Stimulated activated CD4-positive, alpha-beta T cell treated with anti-CD3 and anti-CD28 coated beads, Interleukin-4, amount 100 ng/mL, for 24 hours (primary cell): Measurements from ENCODE around the gene CTXND1.

ENCODE experiments used
- DNase-seq: peaks from one replicate; pipeline ENCODE4 v3.0.0-alpha.2; 2020

The CTXND1 gene

DNA sequence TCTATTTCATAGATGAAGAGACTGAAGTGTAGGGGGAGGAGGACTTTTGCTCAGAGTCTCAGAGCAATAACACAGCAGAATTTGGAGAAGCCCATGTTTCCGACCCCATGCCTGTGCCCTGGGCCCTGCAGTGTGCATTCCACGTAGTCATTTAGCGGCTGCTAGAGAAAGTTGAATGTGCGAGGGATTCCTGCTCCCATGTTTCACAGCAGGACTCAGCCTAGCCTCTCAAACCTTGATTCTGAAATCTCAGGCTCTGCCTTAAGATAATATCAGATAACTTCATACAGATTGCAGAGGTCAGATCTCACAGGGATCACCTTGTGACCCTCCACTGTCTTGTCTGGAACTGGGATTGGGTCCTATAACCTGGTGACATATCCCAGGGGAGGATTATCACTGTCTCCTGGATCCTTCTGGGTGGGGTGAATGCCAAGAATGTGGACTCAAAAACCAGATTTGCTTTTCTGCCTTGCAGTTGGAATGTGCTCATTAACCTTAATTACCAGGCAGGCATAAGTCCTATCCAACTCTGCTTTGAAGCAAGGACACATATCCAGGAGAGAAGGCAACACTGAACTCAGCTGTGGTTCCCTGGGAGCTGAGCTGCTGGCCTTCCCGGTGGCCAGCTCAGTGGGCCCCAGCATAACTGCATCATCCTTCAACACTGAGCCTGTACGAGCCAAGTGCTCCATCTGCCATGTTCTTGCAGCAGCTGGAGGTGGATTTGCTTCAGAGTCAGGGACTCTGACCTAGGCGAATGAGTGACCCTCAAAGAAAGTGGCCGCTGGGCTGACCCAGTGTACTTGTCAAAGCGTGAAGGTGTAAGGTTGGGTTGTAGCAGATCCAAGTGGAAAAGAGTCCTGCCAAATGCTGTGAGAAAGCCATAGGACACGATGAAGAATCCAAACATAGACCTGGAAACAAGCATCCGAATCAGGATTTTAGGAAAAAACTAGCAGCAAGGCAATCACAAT lies 43.0 kb downstream of the CTXND1 start:
- DNase-seq: no peak

GRCh38 chr15:80207887-80208286 lies 44.1 kb downstream of the CTXND1 start:
- no peak for DNase-seq

DNA sequence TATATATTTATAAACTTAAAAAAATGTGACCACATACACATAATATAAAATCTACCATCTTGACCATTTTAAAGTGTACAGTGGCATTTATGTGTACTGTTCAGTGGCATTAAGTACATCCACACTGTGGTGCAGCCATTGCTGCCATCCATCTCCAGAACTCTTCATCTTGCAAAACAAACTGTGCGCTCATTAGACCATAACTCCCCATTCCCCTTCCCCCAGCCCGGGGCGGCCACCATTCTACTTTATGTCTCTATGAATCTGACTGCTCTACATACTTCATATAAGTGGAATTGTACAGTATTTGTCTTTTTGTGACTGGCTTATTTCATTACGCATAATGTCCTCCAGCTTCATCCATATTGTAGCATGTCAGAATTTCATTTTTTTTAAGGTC lies 47.8 kb downstream of the CTXND1 start:
- DNase-seq: no peak

DNA sequence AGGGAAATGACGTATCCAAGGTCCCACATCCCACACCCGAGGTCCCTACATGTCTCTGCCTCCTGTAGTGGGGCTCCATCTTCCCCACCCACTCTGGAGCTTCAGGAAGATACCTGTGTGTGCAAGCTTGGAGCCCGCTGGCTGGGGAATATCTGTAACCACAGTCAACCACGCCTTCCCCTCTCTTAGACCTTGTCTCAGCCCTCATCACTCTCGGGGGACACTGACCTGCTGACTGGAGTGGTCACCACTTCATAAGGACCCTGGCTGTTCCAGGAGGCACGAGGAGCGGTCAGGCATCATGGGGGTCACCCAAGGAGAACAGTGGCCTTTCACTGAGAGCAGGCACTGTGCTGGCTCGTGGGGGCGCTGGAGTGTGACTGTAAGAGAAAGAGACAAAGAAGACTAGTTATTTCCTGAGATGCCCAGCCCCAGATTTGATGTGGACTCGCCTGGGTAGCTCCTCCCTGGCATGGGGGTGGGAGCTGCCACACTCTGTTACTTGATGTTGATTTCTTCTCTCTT lies 48.6 kb downstream of the CTXND1 start:
- no peak for DNase-seq

GRCh38 chr15:80202641-80203360 lies 49.2 kb downstream of the CTXND1 start:
- DNase-seq: no peak

- DNase-seq: no peak
These were observed 50.0 kb downstream of the CTXND1 start for GRCh38 chr15:80202016-80202315.

DNA sequence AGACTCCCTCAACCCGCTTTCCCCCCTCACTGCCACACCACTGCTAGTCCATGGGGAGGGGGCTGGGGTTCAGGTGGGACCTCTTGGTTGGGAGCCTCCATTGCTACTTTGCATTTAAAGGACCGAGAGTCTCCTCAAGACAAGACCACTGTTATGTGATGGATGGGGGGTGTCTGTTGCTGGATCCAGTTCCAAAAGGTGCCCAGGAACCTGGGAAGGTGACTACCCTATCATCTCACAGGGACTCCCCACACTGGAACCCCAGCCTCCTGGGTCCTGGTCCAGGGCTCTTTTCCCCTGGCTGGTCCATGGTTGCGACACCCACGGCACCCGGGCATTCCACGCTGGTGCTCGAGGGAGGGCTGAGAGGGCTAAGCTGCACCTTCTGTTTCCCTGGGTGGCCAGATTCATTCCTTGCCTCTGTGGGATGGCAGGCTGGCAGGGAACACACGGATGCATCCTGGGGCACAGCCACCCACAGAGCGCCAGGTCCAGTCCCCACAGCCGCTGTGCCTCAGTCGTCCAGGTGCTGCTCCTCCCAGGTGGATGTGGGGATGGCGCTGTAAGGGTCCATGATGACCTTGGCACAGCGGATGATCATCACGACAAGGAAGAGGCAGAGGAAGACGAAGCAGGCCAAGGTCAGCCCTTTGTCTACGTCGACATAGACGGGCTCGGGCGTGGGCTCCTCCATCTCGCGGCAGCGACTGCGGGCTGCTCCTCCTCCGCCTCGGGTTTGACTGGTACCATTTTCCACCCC lies 50.6 kb downstream of the CTXND1 start:
- no peak for DNase-seq

DNA sequence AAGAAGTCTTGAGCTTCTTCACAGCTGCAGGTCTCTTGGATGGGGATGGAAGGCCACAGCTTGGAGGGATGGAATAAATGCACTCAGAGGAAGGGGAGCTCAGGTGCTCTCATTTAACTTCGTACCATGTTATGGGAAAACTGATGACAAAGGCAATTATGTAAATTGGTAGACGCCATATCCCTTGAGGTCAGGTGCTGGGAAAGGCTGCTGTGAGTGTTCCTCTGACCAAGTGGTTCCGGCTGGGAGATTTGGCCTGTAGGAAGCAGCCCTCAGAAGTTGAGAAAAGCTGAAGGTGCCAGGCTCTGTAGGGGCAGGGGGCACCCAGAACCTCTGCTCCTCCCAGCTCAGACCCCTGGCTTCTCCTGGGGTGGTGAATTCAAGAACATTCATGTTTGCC lies 52.1 kb downstream of the CTXND1 start:
- no peak for DNase-seq

- DNase-seq: no peak
These were observed 52.6 kb downstream of the CTXND1 start for GRCh38 chr15:80199366-80199765.

- no peak for DNase-seq
These were observed 57.1 kb downstream of the CTXND1 start for GRCh38 chr15:80194914-80195313.

DNA sequence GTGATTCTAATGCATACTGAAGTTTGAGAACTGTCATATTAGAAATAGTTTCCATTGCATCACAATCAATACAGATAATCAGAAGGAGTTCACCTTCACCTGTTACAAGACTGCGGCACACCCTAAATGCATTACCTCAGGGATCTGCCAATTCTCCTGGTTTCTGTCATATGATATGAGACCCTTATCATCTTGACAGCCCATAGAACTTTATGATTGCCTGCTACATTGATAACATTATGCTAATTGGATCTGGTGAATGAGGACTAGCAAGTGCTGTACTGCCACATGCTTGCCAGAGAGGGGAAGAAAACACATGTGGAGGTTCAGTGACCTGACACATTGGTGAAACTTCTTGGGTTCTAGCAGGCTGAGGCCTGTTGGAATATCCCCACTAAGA lies 57.8 kb downstream of the CTXND1 start:
- DNase-seq: no peak

DNA sequence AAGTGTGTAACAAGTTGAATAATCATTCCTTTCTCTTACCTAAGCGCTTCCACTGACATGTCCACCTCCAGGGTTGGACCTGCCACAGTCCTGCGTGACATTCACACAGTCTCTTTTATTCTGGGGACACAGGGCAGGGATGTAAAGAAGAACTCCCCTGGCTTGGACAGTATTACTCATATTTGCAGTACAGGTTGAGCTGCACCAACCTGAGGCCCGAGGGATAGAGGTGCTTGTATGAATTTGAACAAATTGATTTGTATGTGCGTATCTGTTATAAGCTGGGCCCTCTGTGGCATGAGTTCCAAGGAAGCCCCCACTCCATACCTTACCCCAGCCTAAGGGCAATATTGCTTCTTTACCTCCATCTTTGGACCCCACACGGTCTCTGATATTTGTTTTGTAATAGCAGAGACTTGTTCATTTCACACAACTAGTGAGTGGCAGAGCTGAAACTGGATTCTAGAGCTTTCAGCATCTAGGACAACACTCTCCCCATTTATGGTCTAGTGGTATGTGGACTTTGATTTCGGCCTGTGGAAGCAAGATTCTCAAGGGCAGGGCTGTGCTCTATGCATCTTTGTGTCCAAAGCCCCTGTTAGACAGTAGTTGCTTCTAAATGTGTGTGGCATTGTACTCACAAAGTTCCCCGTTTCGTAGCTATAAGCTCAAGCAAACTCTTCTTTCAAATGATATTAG lies 60.0 kb downstream of the CTXND1 start:
- DNase-seq: no peak

DNA sequence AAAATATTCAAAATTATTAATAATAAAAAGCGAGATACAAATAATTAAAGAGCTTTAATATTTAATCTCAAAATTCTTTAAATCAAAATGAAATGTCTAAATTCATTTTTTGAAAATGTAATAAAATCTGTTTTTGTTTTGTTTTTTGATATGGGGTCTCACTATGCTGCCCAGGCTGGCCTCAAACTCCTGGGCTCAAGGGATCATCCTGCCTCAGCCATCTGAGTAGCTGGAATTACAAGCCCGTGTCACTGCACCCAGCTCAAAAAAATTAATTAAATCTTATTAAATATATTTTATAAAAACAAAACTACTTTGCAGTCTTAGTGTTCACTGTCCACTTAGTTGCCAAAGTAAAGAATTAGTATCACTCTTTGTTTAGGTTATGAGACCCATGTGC lies 60.8 kb downstream of the CTXND1 start:
- DNase-seq: no peak

DNA sequence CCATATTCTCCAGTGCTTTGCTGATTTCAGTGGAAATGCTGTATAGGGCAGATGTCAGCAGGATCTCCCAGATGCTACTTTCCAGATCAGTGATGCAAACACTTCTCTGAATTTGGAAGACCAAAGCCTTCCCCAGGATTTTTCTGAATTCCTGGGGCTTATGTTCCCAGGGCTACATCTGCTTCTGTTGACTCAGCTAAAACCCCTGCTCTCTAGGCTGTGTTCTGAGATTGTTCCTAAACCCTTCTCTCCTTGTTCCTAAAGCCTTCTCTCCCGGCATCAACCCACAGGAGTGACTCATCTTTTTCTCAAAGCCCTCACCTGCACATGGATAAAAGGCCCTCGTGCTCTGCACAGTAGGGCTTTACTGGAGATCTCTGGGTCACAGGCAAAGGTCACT lies 63.8 kb downstream of the CTXND1 start:
- no peak for DNase-seq

GRCh38 chr15:80186597-80186996 lies 65.4 kb downstream of the CTXND1 start:
- no peak for DNase-seq

DNA sequence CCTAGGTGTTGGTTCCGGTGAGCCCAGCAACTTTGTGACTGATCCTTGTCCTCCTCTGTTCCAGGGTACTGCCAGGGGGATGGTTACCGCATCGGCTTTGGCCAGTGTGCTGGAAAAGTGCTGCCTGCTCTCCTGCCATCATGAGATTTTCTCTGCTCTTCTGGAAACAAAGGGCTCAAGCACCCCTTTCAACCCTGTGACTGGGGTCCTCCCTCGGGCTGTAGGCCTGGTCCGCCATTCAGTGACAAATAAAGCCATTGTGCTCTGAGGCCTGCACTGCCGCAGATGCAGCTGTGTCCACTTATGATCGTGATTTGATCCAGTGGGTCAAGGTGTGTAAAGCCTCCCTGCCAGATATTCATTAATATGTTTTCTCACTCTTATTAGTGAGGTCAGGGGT lies 65.9 kb downstream of the CTXND1 start:
- DNase-seq: no peak

- no peak for DNase-seq
These were observed 66.9 kb downstream of the CTXND1 start for GRCh38 chr15:80185152-80185551.

DNA sequence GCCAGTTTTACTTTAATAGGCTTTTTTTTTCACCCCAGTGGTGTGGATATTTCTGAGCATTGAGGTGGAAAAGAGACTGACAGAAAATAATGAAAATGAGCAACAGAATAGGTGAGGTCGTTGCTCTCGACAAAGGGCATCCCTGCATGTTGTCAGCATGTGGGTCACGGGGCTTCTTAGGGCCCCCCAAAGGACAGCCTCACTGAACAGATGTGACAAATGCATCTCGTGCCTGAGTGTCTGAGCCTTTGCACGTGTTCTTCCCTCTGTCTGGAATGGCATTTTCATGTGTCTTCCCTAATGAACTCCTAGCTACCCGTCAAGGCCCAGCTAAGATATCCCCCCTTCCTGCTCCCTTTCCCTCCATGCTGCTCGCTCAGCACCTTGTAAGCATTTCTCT lies 67.5 kb downstream of the CTXND1 start:
- no peak for DNase-seq

DNA sequence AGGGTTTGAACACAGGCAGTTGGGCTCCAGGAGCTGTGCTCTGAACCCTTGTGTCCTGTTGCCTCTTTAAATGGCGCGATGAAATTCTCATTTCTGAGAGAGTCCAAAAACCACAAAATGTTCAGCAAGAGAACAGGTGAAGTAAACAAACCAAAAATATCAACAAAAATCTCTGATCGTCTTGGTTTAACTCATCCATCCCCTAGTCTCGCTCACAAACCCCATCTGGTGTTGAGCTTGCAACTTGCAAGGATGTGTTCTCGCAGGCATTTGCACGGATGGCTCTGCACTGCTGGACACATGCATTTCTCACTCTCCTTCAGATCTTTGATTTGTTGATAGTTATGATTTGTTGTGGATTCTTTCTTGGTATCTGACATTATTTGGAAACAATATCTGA lies 68.1 kb downstream of the CTXND1 start:
- no peak for DNase-seq

GRCh38 chr15:80183306-80183705 lies 68.7 kb downstream of the CTXND1 start:
- no peak for DNase-seq

DNA sequence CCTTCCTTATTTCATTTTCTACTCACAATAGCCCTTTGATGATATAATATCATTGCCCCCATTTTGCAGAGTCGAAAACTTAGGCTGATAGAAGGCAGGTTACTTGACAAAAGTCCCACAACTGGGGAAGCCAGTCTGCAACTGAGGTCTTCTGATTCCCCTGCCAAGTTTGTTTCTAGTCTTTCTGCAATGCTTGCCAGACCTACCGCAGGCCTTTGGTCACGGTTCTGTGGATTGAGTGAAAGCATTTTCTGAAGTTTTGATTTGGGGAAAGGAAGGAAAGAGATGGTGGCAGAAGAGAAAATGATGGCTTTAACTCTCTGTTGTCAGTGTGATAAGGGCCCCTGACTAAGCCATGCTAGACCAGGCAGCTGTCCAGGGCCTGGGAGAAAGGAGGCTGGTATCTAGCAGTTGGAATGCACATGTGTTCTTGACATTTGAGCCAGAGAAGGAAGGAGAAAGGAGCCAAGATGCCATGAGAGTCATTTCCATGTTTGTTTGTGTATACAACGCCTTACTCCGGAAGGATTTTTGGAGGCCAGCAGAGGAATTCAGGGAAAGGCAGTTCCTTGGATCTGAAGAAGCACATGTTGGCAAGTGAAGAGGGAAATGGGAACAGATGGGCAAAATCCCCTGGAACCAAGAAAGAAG lies 69.3 kb downstream of the CTXND1 start:
- no peak for DNase-seq

GRCh38 chr15:80180986-80181385 lies 71.0 kb downstream of the CTXND1 start:
- no peak for DNase-seq
